ENCODE data around the gene AGXT. TPM values are rescaled to one million over a fixed set of nuclear protein-coding genes. Genes with fewer than 3 reads are reported as not detected.

Gene AGXT
- total RNA-seq, 1 donor from 2014 or later: not detected

DNA sequence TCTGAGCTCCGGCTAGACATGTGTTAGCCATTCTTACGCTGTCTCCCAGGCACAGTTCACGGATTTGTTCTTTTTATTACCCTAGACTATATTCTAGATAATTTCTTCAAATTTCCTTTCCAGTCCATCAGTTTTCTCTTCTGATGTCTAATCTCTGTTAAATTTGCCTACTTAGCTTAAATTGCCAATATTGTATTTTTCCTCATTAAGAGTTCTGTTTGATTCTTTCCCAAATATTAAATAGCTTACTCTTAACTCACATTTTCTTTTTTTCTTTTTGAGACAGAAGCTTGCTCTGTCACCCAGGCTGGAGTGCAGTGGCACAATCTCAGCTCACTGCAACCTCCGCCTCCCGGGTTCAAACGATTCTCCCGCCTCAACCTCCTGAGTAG lies 58.8 kb downstream of the AGXT start:
- DNase-seq (ENCODE audit: low read depth): no peak

DNA sequence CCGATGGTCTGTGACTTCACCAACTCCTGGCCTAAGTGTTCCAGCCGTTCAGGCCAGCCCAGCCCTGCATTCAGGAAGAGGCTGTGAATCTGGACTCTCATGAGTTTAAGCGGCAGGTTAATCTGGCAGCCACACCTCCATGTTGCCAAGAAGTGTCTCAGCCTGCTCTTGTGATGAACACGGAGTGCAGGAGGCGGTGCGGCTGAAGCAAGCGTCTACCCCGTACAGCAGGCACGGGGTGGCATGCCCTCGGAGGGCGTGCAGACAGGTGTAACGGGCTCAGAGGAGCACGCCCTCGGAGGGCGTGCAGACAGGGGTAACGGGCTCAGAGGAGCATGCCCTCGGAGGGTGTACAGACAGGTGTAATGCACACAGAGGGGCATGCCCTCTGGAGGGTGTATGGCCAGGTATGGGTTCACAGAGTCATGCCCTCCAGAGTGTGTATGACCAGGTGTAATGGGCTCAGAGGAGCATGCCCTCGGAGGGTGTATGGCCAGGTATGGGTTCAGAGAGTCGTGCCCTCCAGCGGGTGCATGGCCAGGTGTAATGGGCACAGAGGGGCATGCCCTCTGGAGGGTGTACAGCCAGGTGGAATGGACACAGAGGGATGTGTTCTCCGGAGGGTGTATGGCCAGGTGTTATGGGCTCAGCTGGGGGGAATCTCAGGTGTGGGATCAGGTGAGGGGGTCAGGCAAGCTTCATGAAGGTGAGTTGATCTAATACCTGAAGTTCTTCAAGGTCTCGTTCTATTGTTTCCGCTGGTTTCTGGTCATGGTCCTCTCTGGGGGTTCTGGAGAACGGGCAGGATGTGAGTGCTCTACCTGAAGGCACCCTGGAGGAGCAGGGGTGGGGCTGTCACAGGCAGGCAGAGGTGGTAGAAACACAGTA lies 60.1 kb downstream of the AGXT start:
- no peak for DNase-seq (ENCODE audit: low read depth)

DNA sequence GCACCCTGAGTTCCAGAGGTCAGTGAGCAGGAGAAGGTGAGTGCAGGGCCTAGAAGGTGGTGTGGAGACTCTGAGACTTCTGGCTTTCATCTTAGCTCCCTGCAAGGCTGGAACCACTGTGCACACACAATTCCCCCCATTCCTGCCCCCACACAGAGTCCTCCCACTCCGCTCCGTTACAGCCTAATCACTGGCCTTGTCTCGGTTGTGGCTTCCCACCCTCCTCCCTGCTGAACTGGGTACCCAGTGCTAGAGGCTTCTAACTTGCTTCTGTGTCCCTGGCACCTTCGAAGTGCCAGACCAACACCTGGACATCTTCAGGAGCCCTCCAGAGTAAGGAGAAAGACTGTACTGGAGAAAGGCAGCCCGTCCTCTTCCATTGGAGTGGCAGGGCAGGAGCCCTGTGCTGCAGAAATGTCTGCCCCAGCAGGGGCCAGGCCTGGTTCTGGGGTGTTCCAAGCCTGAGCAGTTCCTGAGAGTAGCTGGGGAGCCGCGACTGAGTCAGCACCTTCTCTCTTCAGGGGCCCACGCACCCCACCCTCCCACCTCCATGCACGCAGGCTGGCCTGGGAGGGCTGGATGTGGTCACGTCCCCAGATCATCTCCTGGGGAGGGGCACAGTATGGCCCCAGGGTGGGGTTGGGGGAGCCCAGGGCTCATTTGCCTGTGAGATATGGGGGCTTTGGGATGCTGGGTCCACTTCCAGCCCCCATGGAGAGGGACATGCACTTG lies 60.9 kb downstream of the AGXT start:
- DNase-seq (ENCODE audit: low read depth): no peak

Other genes with a start within 250 kb of the AGXT start
- gene GPR35, start 243.3 kb upstream of the AGXT start, total RNA-seq: 1.6 TPM in 1 of 2 replicates, not detected in the other
- gene AQP12B, start 185.9 kb upstream of the AGXT start, total RNA-seq: not detected in 2 replicates
- gene AQP12A, start 177.0 kb upstream of the AGXT start, total RNA-seq: not detected in 2 replicates
- 0.45 and 4.2 TPM in 2 replicates for gene KIF1A, start 48.6 kb upstream of the AGXT start, total RNA-seq
- 0.10 and 5.2 TPM in 2 replicates for gene MAB21L4, start 27.3 kb downstream of the AGXT start, total RNA-seq
- under 0.01 TPM in 1 of 2 replicates, not detected in the other for gene CROCC2, start 37.5 kb downstream of the AGXT start, total RNA-seq
- gene SNED1, start 129.8 kb downstream of the AGXT start, total RNA-seq: 1.6 and 4.2 TPM in 2 replicates
- 30.0 and 44.8 TPM in 2 replicates for gene MTERF4, start 233.5 kb downstream of the AGXT start, total RNA-seq